OCI-LY1 (cell line): ENCODE measurements around the gene LMF2.

Experiments used
- H2AFZ ChIP-seq: fragments of 200-600 bp; sonication (generic), shearing (Covaris generic); 2 replicates; pipeline ENCODE4 v1.6.0; 2014; ENCODE audit warnings: antibody characterized with exemption, mild to moderate bottlenecking, low read length
- H3F3A ChIP-seq: fragments of 200-600 bp; sonication (generic), shearing (Covaris generic); 2 replicates; pipeline ENCODE4 v1.6.0; 2014; ENCODE audit warnings: mild to moderate bottlenecking, antibody characterized with exemption, low read length, moderate library complexity; ENCODE audit not compliant: insufficient read depth
- H3K27ac ChIP-seq: fragments of 200-600 bp; sonication (generic); 2 replicates; pipeline ENCODE4 v1.5.1; 2014; ENCODE audit warnings: low read length, mixed run types, mild to moderate bottlenecking, low read depth; ENCODE audit not compliant: poor library complexity, severe bottlenecking
- H3K27me3 ChIP-seq: fragments of 200-600 bp; sonication (generic); 2 replicates; pipeline ENCODE4 v1.6.0; 2014; ENCODE audit warnings: antibody characterized with exemption, mild to moderate bottlenecking, low read length, moderate library complexity; ENCODE audit not compliant: insufficient read depth
- H3K36me3 ChIP-seq: fragments of 200-600 bp; sonication (generic); 2 replicates; pipeline ENCODE4 v1.6.1; 2014; ENCODE audit warnings: mild to moderate bottlenecking, antibody characterized with exemption, low read length, moderate library complexity, mixed read lengths; ENCODE audit not compliant: insufficient read depth
- H3K4me1 ChIP-seq: fragments of 200-600 bp; sonication (generic); 2 replicates; pipeline ENCODE4 v1.5.1; 2014; ENCODE audit warnings: mild to moderate bottlenecking, low read length, moderate library complexity; ENCODE audit not compliant: insufficient read depth, severe bottlenecking
- H3K4me2 ChIP-seq: fragments of 200-600 bp; sonication (generic), shearing (Covaris generic); 2 replicates; pipeline ENCODE4 v1.6.1; 2014; ENCODE audit warnings: low read length
- H3K4me3 ChIP-seq: fragments of 200-600 bp; sonication (generic); 2 replicates; pipeline ENCODE4 v1.5.1; 2014; ENCODE audit warnings: low read length, low read depth, mild to moderate bottlenecking, mixed read lengths; ENCODE audit not compliant: poor library complexity, severe bottlenecking
- H3K79me2 ChIP-seq: fragments of 200-600 bp; shearing (Covaris generic); 2 replicates; pipeline ENCODE4 v1.6.1; 2016; ENCODE audit warnings: mixed run types, low read length, mixed read lengths; ENCODE audit not compliant: insufficient read depth
- H3K9ac ChIP-seq: fragments of 200-600 bp; sonication (generic), shearing (Covaris generic); 2 replicates; pipeline ENCODE4 v1.6.1; 2014; ENCODE audit warnings: mild to moderate bottlenecking, low read length, mixed read lengths
- H3K9me2 ChIP-seq: fragments of 200-600 bp; sonication (generic), shearing (Covaris generic); 2 replicates; pipeline ENCODE4 v1.6.1; 2014; ENCODE audit warnings: low read depth, mild to moderate bottlenecking, low read length, mixed read lengths
- H3K9me3 ChIP-seq: fragments of 200-600 bp; shearing (Covaris generic); 2 replicates; pipeline ENCODE4 v1.6.1; 2014; ENCODE audit warnings: low read length, mixed read lengths
- H4K20me1 ChIP-seq: fragments of 200-600 bp; sonication (generic), shearing (Covaris generic); 2 replicates; pipeline ENCODE4 v1.6.0; 2016; ENCODE audit warnings: mild to moderate bottlenecking, low read length; ENCODE audit not compliant: insufficient read depth
- EZH2 ChIP-seq: fragments of 200-600 bp; sonication (generic), shearing (Covaris generic); IDR thresholded peaks from 2 replicates; pipeline ENCODE4 v1.8.0; 2017; ENCODE audit warnings: borderline replicate concordance, mixed run types, mild to moderate bottlenecking, antibody characterized with exemption, low read length, moderate library complexity, mixed read lengths
- TF ChIP-seq, protein P1 (sequence below): fragments of 200-600 bp; sonication (generic), shearing (Covaris generic); IDR thresholded peaks from 2 replicates; pipeline ENCODE4 v1.5.1; 2017; ENCODE audit warnings: mild to moderate bottlenecking, antibody characterized with exemption, low read length, moderate library complexity, mixed read lengths

LMF2 gene

GRCh38 chr22:50526834-50527801 lies 19.6 kb upstream of the LMF2 start:
- TF ChIP-seq, protein P1, sequence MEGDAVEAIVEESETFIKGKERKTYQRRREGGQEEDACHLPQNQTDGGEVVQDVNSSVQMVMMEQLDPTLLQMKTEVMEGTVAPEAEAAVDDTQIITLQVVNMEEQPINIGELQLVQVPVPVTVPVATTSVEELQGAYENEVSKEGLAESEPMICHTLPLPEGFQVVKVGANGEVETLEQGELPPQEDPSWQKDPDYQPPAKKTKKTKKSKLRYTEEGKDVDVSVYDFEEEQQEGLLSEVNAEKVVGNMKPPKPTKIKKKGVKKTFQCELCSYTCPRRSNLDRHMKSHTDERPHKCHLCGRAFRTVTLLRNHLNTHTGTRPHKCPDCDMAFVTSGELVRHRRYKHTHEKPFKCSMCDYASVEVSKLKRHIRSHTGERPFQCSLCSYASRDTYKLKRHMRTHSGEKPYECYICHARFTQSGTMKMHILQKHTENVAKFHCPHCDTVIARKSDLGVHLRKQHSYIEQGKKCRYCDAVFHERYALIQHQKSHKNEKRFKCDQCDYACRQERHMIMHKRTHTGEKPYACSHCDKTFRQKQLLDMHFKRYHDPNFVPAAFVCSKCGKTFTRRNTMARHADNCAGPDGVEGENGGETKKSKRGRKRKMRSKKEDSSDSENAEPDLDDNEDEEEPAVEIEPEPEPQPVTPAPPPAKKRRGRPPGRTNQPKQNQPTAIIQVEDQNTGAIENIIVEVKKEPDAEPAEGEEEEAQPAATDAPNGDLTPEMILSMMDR, result no peak
- no peak for TF ChIP-seq EZH2
- Histone ChIP-seq H3K27ac (peak overlapping the region; percentile 66), H4K20me1 (no peaks in the 10 kb centered on the region), H3K36me3 (peaks cover 28% of the 10 kb centered on the region; the same call in 1 of the 2 replicates), H3K9ac (peak overlapping the region; percentile 78), H3K4me3 (peak overlapping the region; percentile 68), H3K4me2 (peak overlapping the region; percentile 84), H3F3A (peaks cover 4% of the 10 kb centered on the region; the same call in 1 of the 2 replicates), H3K27me3 (no peaks in the 10 kb centered on the region), H3K9me3 (no peaks in the 10 kb centered on the region), H2AFZ (no peak overlapping the region), H3K79me2 (no peaks in the 10 kb centered on the region), H3K9me2 (no peaks in the 10 kb centered on the region), H3K4me1 (peaks cover 49% of the 10 kb centered on the region)

GRCh38 chr22:50526108-50526833 lies 18.8 kb upstream of the LMF2 start:
- peak overlapping the region; percentile 78 for H3K9ac ChIP-seq
- H3K27ac ChIP-seq, result peak overlapping the region; percentile 66
- peaks cover 40% of the 10 kb centered on the region for H3K4me1 ChIP-seq
- H3K79me2 ChIP-seq, result no peaks in the 10 kb centered on the region
- no peak overlapping the region for H2AFZ ChIP-seq
- H3K9me3 ChIP-seq, result no peaks in the 10 kb centered on the region
- no peaks in the 10 kb centered on the region for H3K9me2 ChIP-seq
- H3F3A ChIP-seq, result peaks cover 4% of the 10 kb centered on the region; the same call in 1 of the 2 replicates
- H3K27me3 ChIP-seq, result no peaks in the 10 kb centered on the region
- peaks cover 36% of the 10 kb centered on the region for H3K36me3 ChIP-seq
- peak overlapping the region; percentile 84 for H3K4me2 ChIP-seq
- TF ChIP-seq EZH2, result no peak
- TF ChIP-seq, protein P1, result peak; percentile 76
- H4K20me1 ChIP-seq, result no peaks in the 10 kb centered on the region
- peak overlapping the region; percentile 68 for H3K4me3 ChIP-seq

GRCh38 chr22:50525858-50526107 lies 18.3 kb upstream of the LMF2 start:
- Histone ChIP-seq H2AFZ (no peak overlapping the region), H3K36me3 (peaks cover 41% of the 10 kb centered on the region), H3K9ac (peak overlapping the region; percentile 78), H3K9me3 (no peaks in the 10 kb centered on the region), H3K4me3 (peak overlapping the region; percentile 68), H3K4me2 (peak overlapping the region; percentile 84), H3K9me2 (no peaks in the 10 kb centered on the region), H3F3A (peaks cover 4% of the 10 kb centered on the region; the same call in 1 of the 2 replicates), H3K4me1 (peaks cover 36% of the 10 kb centered on the region), H3K27me3 (no peaks in the 10 kb centered on the region), H3K27ac (peak overlapping the region; percentile 66), H3K79me2 (no peaks in the 10 kb centered on the region), H4K20me1 (no peaks in the 10 kb centered on the region)
- TF ChIP-seq EZH2, result no peak
- TF ChIP-seq, protein P1, result no peak
